ENCODE measurements around the gene ERC1.

GRCh38 chr12:1326258-1326657, 335.2 kb downstream of the ERC1 start:
- TF ChIP-seq POLR2A (IDR thresholded peaks at IDR 0.05) (no peak), CTCF (IDR thresholded peaks at IDR 0.05) (no peak), POLR2AphosphoS5 (IDR thresholded peaks at IDR 0.05) (no peak)
